ENCODE measurements around the gene ANXA11. TPM values are rescaled to one million over a fixed set of nuclear protein-coding genes. Genes with fewer than 3 reads are reported as not detected.
"Not testable (repeated sequence)": the region's sequence is repeated elsewhere in the genome, so short reads cannot be mapped to it uniquely, and the experiment has no call there.

Gene ANXA11
- total RNA-seq, result 306 TPM
- long read RNA-seq, full-length matches to known transcripts, result 265 of 583 reads
- long read RNA-seq, partial matches to known transcripts, result 229 of 583 reads
- long read RNA-seq, other reads (novel, unspliced or antisense), result 89 of 583 reads

DNA sequence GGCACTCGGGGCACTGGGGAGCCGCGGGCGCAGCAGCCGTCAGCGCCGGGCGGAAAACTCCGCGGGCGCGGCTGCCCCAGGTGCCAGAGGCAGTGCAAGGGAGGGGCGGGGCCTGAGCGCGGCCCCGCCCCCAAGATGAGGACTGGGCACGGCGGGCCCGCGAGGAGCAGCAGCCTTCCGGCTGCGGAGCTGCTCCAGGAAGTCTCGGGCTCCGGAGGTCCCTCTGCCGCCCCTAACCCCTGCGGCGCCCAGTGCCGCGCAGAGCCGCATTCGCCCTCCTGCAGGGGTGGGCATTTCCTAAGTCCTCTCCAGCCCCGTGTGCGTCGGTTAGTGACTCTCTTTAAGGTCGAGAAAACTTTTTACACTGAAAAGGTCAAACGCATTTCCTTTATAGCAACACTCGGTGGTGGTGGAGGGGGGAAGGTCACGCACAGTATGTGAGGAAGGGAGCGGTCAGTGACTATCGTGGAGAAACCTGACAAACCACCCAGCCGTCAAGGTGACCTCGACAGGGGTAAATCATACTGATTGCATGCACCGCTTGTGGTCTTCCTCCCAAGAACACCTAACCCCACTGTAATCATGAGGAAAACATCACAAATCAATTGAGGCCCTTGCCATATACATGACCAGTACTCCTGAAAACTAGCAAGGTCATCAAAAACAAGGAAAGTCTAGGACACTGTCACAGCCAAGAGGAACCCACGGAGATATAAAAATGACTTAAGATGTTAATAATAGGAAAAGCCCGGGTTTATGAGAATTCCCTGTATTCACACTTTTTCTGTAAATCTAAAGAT is at the start of gene ANXA11:
TSS of gene ANXA11 (minus strand) at position 61 of the 800 bp plus-strand sequence. CDS start 32,676 bp downstream, outside the sequence.
- peak; percentile 91 for DNase-seq
- H3K36me3 ChIP-seq, result no peaks in the 10 kb centered on the region
- intact Hi-C loops (cut with DNase I), result loop anchor here (10.0 kb wide), 1 partner anchor 61 kb away; no protein-coding TSS in a partner anchor
- H3K9me3 ChIP-seq, result no peaks in the 10 kb centered on the region
- H3K4me3 ChIP-seq, result peak within 1 kb of the TSS; percentile 71
- H3K4me1 ChIP-seq, result peaks cover 49% of the 10 kb centered on the region
- no peaks in the 10 kb centered on the region for H3K27me3 ChIP-seq (ENCODE audit: low read depth)
- TF ChIP-seq, protein P1, sequence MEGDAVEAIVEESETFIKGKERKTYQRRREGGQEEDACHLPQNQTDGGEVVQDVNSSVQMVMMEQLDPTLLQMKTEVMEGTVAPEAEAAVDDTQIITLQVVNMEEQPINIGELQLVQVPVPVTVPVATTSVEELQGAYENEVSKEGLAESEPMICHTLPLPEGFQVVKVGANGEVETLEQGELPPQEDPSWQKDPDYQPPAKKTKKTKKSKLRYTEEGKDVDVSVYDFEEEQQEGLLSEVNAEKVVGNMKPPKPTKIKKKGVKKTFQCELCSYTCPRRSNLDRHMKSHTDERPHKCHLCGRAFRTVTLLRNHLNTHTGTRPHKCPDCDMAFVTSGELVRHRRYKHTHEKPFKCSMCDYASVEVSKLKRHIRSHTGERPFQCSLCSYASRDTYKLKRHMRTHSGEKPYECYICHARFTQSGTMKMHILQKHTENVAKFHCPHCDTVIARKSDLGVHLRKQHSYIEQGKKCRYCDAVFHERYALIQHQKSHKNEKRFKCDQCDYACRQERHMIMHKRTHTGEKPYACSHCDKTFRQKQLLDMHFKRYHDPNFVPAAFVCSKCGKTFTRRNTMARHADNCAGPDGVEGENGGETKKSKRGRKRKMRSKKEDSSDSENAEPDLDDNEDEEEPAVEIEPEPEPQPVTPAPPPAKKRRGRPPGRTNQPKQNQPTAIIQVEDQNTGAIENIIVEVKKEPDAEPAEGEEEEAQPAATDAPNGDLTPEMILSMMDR (IDR thresholded peaks at IDR 0.05), result no peak
- ATAC-seq, result peak; percentile 88 to 91
- H3K27ac ChIP-seq, result peak within 1 kb of the TSS; percentile 99

DNA sequence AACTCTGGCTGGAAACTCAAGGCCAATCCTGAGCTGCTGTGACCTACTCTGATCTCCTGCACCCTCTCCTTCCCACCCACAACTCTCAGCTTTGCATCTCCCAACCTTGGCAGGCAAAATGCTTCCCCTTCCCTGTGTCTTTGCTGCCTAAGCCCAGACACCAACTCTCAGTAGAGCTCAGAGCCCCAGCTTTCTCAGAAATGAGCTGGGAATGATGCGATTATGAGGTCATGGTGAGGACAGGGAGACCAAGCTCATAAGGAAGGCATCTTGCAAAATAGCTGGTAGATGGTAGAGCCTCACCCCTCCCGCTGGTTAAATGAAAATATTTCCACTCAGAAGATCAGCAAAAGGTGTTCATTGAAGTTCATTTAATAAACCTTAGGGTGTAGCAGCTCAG is 49.4 kb upstream of the ANXA11 start:
- H3K9me3 ChIP-seq; H3K27me3 ChIP-seq (ENCODE audit: low read depth); H3K36me3 ChIP-seq; H3K27ac ChIP-seq; H3K4me3 ChIP-seq; DNase-seq; intact Hi-C loops (cut with DNase I); ATAC-seq: not testable (repeated sequence)
- H3K4me1 ChIP-seq, result peaks cover 13% of the 10 kb centered on the region

DNA sequence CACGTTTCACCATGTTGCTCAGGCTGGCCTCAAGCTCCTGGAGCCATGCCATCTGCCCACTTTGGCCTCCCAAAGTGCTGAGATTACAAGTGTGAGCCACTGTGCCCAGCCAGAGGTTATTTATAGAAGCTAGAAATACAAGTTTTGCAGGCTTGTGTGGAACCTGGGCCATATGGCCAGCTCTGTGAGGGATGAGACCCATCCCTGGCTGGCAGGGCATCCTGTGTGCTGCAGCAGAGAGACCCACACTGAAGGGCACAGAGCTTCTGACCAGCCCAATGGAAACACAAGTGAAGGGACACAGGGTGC is 48.6 kb upstream of the ANXA11 start:
- H3K27me3 ChIP-seq (ENCODE audit: low read depth); intact Hi-C loops (cut with DNase I); H3K36me3 ChIP-seq; H3K27ac ChIP-seq; H3K9me3 ChIP-seq; H3K4me3 ChIP-seq: not testable (repeated sequence)
- ATAC-seq (peak; percentile 44 to 72), DNase-seq (peak; percentile 66)
- peaks cover 13% of the 10 kb centered on the region for H3K4me1 ChIP-seq

DNA sequence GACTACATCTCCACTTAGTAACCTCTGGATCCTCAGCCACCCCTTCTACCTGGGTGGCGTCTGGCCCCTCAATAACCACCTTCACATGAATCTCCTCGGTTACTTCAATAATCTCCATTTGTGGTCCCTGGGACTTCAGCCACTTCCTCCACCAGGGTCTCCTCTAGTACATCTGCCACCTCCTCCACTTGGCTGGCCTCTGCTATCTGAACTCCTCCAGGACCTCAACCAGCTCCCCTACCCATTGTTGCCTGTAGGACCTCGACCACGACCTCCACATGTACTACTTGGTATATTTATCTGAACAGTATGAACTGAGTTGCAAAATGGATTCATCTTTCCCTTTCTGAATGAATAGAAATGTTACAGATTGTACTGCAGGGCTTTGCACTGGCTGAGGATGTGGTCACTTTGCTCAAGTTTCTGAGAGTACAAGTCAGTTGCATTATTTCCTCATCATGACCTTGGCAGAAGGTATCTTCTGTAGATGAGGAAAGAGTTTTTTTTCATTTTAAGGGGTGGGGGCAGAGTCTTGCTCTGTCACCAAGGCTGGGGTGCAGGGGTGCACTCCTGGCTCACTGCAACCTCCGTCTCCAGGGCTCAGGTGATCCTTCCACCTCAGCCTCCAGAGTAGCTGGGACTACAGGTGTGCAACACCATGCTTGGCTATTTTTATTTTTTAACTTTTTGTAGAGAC is 48.1 kb upstream of the ANXA11 start:
- Histone ChIP-seq H3K36me3 (no peaks in the 10 kb centered on the region), H3K9me3 (no peaks in the 10 kb centered on the region), H3K27ac (no peak overlapping the region), H3K4me1 (peaks cover 13% of the 10 kb centered on the region), H3K27me3 (ENCODE audit: low read depth) (no peaks in the 10 kb centered on the region), H3K4me3 (no peak overlapping the region)
- DNase-seq (no peak), ATAC-seq (peak; percentile 26 to 32)
- TF ChIP-seq, protein P1 (IDR thresholded peaks at IDR 0.05), result no peak
- intact Hi-C loops (cut with DNase I), result no loop called here

DNA sequence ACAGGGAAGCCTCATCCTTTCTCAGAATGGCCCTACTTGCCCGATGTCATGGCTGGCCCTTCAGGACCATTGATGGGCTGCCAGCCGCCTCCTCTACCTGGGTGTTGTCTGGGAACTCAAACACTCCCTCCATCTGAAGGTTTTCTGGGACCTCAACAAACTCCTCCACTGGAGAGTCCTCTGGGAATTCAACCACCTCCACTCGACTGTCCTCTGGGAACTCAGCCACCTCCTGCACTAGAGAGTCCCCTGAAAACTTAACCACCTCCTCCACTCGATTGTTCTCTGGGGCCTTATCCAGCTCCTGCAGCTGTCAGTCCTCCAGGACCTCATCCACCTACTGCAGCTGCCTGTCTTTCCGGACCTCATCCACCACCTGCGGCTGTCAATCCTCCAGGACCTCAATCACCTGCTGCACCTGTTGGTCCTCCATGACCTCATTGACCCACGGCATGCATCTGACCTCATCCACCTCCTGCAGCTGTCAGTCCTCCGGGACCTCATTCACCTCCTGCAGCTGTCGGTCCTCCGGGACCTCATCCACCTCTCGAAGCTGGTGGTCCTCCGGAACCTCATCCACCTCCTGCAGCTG is 47.1 kb upstream of the ANXA11 start:
- H3K9me3 ChIP-seq, result no peaks in the 10 kb centered on the region
- H3K27me3 ChIP-seq (ENCODE audit: low read depth), result no peaks in the 10 kb centered on the region
- no peak overlapping the region for H3K27ac ChIP-seq
- peaks cover 13% of the 10 kb centered on the region for H3K4me1 ChIP-seq
- ATAC-seq (peak in 1 of 2 donors; percentile 37), DNase-seq (no peak)
- no peak overlapping the region for H3K4me3 ChIP-seq
- TF ChIP-seq, protein P1 (IDR thresholded peaks at IDR 0.05), result no peak
- H3K36me3 ChIP-seq, result no peaks in the 10 kb centered on the region
- intact Hi-C loops (cut with DNase I), result no loop called here

DNA sequence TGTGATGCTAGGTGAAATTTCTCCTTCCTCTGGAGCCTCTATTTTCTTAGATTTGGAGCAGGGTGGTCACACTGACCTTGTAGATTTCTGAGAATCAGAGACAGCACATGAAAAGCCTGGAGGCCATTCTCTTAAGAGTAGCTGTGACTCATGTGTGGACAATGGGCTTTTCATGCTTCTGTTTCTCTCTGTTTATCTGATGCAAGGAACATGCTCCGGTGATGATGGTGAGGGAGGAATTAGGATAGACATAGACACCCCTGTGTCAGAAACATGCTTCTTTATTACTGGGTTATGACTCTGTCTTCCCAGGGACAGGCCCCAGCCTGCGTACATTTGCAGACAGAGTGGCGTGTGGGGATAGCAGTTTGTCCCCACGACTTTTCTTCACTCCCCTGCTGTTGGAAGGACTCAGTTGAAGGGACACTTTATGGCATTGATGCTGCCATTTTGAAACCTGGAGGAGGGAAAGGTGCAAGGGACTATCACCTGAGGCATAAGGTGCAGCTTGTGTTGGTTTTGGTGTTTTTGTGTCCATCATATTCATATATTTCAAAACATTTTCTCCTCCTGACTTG is 46.5 kb upstream of the ANXA11 start:
- H3K36me3 ChIP-seq; H3K27me3 ChIP-seq (ENCODE audit: low read depth); DNase-seq; ATAC-seq; H3K27ac ChIP-seq; H3K4me3 ChIP-seq; intact Hi-C loops (cut with DNase I); H3K9me3 ChIP-seq: not testable (repeated sequence)
- peaks cover 13% of the 10 kb centered on the region for H3K4me1 ChIP-seq

DNA sequence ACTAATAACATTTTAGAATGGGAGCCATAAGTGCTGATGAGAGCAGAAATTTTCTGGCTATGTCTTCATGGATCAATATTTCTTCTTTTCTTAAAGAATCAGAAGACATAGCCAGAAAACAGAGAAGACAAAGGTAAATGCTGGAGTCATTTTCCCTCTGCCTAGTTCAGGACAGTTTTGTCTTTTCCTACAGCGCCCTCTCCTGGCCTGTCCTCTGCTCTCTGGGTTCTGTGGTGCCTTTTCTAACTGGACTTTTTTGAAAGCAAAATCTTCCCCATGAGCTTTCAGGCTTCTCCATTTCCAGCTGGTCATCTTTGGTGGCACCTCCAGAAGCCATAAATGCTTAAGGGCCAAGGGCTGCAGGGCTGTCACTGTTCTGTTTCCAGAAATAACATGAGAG is 45.1 kb upstream of the ANXA11 start:
- H3K4me3 ChIP-seq; H3K9me3 ChIP-seq; DNase-seq; H3K27me3 ChIP-seq (ENCODE audit: low read depth); intact Hi-C loops (cut with DNase I); H3K36me3 ChIP-seq; H3K27ac ChIP-seq: not testable (repeated sequence)
- peak; percentile 57 to 71 for ATAC-seq
- peaks cover 13% of the 10 kb centered on the region for H3K4me1 ChIP-seq

DNA sequence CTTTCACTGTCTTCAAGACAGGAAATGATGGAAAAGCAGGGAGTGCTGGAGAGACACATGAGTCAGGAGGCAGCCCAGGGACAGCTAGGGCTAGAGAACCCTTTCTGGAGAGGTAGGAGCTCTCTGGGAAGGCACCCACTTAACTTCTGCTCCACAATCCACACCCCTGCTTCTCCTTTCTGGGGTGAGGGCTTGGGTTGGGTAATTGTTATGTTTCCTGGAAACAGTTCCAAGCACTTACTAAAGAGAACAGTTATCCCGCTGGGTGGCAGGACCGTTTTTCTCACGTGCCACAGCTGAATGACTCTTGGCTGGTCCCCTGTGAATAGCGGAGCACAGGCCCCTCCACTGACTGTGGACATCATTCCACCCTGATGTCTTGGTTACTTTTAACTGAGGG is 44.6 kb upstream of the ANXA11 start:
- intact Hi-C loops (cut with DNase I), result not testable (repeated sequence)
- ATAC-seq, result peak; percentile 70

DNA sequence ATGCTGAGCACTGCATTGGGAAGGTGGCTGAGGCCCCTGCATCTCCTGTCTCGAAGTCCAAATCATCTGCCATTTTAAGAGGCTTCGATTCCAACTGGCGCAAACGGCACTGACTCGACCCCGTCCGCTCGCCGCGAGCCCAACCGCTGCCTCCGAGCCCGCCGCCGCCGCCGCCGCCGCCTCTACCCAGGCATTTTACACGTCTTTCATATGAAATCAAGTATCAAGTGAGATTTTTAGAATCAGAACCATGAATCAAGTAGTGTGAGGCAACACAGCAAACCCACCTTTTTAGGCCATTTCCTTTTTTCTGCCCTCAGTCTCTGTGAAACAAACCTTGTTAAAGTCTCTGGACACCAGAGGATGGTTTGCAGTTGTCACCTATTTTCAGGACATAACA is 42.3 kb upstream of the ANXA11 start:
- ATAC-seq; H3K4me3 ChIP-seq; DNase-seq; H3K36me3 ChIP-seq; H3K4me1 ChIP-seq; H3K27me3 ChIP-seq (ENCODE audit: low read depth); H3K27ac ChIP-seq; intact Hi-C loops (cut with DNase I); H3K9me3 ChIP-seq: not testable (repeated sequence)

More for the DNA sequence above, 44.6 kb upstream of the ANXA11 start:
- not testable (repeated sequence) for H3K9me3 ChIP-seq; H3K27me3 ChIP-seq (ENCODE audit: low read depth); H3K27ac ChIP-seq; H3K36me3 ChIP-seq; DNase-seq; H3K4me3 ChIP-seq
- peaks cover 13% of the 10 kb centered on the region for H3K4me1 ChIP-seq

DNA sequence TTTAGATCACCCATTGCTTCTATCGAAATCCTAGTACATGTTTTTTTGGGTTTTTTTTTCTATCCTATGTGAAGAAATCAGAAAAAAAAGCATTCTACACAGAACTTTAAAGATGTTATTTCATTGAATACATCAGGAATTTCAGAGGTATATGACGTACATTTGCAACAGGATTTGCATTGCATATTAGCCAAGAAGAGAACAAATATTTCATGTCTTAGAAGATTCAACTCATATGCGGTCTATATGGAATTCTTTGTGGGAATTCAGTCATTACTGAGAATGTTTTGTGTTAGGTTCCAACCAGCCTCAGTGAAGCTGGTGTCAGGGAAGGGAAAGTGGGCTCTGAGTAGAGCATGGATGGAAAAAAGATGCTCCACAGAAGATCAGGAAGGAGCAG is 39.0 kb upstream of the ANXA11 start:
- intact Hi-C loops (cut with DNase I), result not testable (repeated sequence)

More for the DNA sequence above, 39.0 kb upstream of the ANXA11 start:
- not testable (repeated sequence) for H3K27ac ChIP-seq; H3K36me3 ChIP-seq; ATAC-seq; H3K4me1 ChIP-seq; H3K4me3 ChIP-seq; H3K27me3 ChIP-seq (ENCODE audit: low read depth); DNase-seq; H3K9me3 ChIP-seq
